Astrocyte (in vitro differentiated cells and primary cell): Measurements from ENCODE around the gene PPP1R26.

Experiments used
- CTCF ChIP-seq: IDR thresholded peaks from 2 replicates; pipeline ENCODE4 v1.5.1; 2011; ENCODE audit warnings: low read depth, mild to moderate bottlenecking, inconsistent platforms, low read length, moderate library complexity; ENCODE audit not compliant: insufficient read depth
- EZH2 ChIP-seq: IDR thresholded peaks from 2 replicates; pipeline ENCODE4 v1.6.1; 2012; ENCODE audit warnings: mild to moderate bottlenecking, low read length, inconsistent platforms; ENCODE audit not compliant: insufficient read depth

DNA sequence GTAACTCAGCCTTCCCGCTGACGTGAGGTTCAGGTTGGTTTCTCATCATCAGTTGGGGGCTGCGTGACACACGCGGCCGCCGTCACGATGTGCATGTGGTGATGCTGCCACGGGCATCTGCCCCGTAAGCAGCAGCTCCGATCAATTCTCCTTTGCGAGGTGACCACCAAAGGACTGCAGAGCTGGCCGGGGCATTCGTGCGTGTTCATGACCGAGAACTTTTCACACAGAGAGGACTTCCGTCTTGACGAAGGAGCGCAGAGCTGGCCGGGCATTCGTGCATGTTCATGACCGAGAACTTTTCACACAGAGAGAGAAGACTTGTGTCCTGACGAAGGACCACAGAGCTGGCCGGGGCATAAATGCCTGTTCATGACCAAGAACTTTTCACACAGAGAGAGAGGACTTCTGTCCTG lies 37.8 kb downstream of the PPP1R26 start:
- TF ChIP-seq CTCF (no peak), EZH2 (no peak)
